ENCODE measurements around the gene SYNRG.
A peak's percentile ranks its signal among the peaks of the same experiment; 100 is the strongest.

Gene SYNRG

DNA sequence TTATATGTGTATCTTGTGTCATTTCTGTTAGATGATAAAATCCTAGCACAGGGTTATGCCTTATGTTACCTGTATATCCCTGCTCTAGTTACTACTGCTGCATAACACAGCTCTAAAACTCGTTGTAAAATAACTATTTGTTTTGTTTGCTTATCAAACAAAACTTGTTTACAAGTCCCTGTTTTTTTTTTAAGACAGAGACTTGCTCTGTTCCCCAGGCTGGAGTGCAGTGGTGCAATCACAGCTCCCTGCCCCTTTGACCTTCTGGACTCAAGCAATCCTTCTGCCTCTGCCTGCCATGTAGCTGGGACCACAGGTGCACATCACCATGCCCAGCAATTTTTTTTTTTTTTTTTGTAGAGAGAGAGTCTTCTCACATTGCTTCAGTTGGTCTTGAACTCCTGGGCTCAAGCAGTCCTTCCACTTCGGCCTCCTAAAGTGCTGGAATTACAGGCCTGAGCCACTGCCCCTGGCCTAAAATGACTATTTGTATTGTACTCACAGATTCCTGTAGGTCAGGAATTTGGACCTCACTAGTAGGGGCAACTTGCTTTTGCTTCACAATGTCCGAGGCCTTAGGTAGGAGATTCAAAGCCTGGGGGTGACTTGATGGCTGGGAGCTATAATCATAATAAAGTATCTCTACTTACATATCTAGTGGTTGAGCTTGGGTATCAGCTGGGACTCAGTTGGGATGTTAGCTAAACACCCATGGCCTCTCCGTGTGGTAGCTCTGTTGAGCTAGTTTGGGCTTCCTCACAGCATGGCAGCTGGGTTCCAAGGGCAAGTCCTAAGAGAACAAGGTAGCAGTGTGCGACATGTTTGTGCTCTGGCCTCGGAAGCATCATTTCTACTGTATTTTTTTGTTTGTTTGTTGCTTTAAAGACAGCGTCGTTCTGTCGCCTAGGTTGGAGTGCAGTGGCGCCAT is 106.9 kb downstream of the SYNRG start:
- in situ Hi-C loops (cut with HindIII; ENCODE audit: low sequenced_read_pairs): no loop called here

DNA sequence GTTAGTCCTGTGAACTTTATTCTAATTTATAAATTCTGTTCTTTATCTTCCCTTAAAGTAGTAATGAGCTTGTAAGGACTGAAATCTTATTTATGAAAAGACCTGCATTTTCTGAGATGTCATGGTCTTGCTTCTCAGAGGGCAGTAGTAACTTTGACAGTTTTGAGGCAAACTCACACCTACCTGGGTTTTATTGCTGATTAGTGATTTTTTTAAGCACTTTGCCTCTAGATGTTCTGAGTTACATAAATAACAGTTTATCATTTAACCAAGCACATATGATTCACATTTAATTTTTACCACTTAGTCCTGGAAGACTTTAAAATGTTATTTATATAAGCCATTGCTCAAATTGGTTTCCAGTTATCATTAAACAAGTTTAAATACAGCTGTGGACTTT is 108.8 kb downstream of the SYNRG start:
- in situ Hi-C loops (cut with HindIII; ENCODE audit: low sequenced_read_pairs): no loop called here
- no peak for TF ChIP-seq CTCF (IDR thresholded peaks at IDR 0.05; ENCODE audit: low read depth, low read length)
- no peak for DNase-seq (ENCODE audit: low read depth, low spot score)
- H3K4me3 ChIP-seq (ENCODE audit: low read depth, low read length): no peak overlapping the region

More for the DNA sequence above, 106.9 kb downstream of the SYNRG start:
- no peak for DNase-seq (ENCODE audit: low read depth, low spot score)
- H3K4me3 ChIP-seq (ENCODE audit: low read depth, low read length): no peak overlapping the region
- TF ChIP-seq CTCF (IDR thresholded peaks at IDR 0.05; ENCODE audit: low read depth, low read length): no peak

DNA sequence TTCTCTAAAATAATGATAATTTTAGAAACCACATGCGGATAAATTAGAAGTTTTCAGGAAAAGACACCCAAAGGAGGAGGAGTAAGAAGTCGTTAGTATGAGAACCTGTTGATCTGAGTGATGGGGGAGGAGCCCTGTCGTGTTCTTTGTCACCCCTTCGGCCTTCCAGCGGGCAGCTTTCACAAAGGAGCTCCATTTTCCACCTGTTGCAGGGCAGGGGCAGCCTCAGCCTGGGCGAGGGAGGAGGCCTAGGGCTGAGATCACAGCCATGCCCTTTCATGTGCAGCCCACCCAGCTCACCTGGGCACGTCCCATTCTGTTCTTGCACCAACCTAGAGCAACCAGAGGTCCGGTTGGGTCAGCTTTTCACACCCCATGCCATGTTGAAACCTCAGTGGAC is 114.2 kb downstream of the SYNRG start:
- TF ChIP-seq CTCF (IDR thresholded peaks at IDR 0.05; ENCODE audit: low read depth, low read length): no peak
- H3K4me3 ChIP-seq (ENCODE audit: low read depth, low read length): no peak overlapping the region
- no peak for DNase-seq (ENCODE audit: low read depth, low spot score)
- in situ Hi-C loops (cut with HindIII; ENCODE audit: low sequenced_read_pairs): no loop called here

GRCh38 chr17:37494401-37494831 is 114.8 kb downstream of the SYNRG start:
- in situ Hi-C loops (cut with HindIII; ENCODE audit: low sequenced_read_pairs): no loop called here
- no peak for DNase-seq (ENCODE audit: low read depth, low spot score)

GRCh38 chr17:37493249-37494027 is 115.8 kb downstream of the SYNRG start:
- no peak overlapping the region for H3K4me3 ChIP-seq (ENCODE audit: low read depth, low read length)
- peak; percentile 93 for DNase-seq (ENCODE audit: low read depth, low spot score)
- TF ChIP-seq CTCF (IDR thresholded peaks at IDR 0.05; ENCODE audit: low read depth, low read length): no peak
- in situ Hi-C loops (cut with HindIII; ENCODE audit: low sequenced_read_pairs): no loop called here

More at GRCh38 chr17:37494401-37494831, 114.8 kb downstream of the SYNRG start:
- no peak for TF ChIP-seq CTCF (IDR thresholded peaks at IDR 0.05; ENCODE audit: low read depth, low read length)
- H3K4me3 ChIP-seq (ENCODE audit: low read depth, low read length): no peak overlapping the region

DNA sequence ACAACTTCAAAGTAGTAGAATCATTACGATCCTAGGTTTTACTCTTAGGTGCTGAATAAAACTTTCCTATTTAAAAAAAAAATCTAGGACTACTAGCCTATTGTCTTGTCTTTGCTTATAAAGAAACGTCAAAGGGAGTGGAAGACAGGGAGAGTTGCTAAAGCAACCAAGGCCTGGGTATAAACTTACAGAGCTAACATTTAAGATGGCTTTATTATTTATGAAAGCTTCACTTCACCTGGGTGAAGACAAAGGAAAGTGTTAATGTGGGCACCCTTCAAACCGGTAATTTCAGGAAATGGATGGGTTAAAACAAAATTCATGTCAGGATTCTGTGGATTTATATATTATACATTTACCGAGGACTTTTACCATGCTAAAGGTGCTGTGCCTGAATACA is 117.1 kb downstream of the SYNRG start:
- no peak for DNase-seq (ENCODE audit: low read depth, low spot score)
- peak overlapping the region; percentile 28 for H3K4me3 ChIP-seq (ENCODE audit: low read depth, low read length)
- no peak for TF ChIP-seq CTCF (IDR thresholded peaks at IDR 0.05; ENCODE audit: low read depth, low read length)
- in situ Hi-C loops (cut with HindIII; ENCODE audit: low sequenced_read_pairs): no loop called here
